ENCODE results near the gene ANAPC13.

The ANAPC13 gene

DNA sequence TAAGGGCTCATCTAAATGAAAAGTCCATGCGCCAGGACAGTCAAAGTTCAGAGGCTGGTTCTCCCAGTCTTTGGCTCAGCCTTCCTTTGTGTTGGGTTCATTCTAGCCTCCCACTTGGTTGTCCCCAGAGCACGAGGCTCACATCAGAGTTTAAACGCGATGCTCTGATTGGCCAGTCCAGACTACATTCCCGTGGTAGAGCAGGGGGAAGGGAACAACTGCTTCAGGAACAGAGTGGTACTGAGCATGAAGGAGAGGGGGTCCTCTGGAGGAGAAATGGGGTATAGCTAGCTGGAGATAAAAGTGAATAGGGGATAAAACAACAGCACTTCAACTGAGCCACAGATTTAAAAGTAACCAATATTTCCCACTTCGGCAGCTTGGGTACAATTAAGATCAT is 32.2 kb downstream of the ANAPC13 start:
- TF ChIP-seq, protein P1, sequence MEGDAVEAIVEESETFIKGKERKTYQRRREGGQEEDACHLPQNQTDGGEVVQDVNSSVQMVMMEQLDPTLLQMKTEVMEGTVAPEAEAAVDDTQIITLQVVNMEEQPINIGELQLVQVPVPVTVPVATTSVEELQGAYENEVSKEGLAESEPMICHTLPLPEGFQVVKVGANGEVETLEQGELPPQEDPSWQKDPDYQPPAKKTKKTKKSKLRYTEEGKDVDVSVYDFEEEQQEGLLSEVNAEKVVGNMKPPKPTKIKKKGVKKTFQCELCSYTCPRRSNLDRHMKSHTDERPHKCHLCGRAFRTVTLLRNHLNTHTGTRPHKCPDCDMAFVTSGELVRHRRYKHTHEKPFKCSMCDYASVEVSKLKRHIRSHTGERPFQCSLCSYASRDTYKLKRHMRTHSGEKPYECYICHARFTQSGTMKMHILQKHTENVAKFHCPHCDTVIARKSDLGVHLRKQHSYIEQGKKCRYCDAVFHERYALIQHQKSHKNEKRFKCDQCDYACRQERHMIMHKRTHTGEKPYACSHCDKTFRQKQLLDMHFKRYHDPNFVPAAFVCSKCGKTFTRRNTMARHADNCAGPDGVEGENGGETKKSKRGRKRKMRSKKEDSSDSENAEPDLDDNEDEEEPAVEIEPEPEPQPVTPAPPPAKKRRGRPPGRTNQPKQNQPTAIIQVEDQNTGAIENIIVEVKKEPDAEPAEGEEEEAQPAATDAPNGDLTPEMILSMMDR (IDR thresholded peaks at IDR 0.05; ENCODE audit: low read depth, low read length) = no peak; the same call in none of the 2 replicates
- no peak for DNase-seq (ENCODE audit: extremely low read depth, low read depth)

DNA sequence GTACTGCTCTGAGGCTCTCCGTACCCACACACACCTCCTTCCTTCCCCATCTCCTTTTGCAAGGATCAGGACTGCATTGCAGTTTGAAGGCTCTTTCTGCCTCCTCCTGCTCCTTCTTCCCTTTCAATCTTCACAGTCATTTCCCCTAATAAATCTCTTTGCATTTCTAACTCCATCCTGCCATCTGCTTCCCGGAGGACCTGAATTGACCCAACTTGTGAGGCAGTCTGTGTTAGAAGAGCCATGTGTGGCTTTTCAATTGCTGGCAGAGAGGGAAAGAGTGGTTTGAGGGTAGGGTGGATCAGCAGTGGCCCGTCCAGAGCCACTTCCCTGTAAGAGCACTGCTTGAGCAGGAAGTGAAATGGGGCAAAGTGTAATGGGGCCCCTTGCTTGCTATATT is 35.8 kb downstream of the ANAPC13 start:
- DNase-seq (ENCODE audit: extremely low read depth, low read depth) = no peak
- TF ChIP-seq, protein P1 (IDR thresholded peaks at IDR 0.05; ENCODE audit: low read depth, low read length) = no peak

- TF ChIP-seq, protein P1 (IDR thresholded peaks at IDR 0.05; ENCODE audit: low read depth, low read length) = peak; percentile 35
These were observed 36.5 kb downstream of the ANAPC13 start for GRCh38 chr3:134449277-134449676.

DNA sequence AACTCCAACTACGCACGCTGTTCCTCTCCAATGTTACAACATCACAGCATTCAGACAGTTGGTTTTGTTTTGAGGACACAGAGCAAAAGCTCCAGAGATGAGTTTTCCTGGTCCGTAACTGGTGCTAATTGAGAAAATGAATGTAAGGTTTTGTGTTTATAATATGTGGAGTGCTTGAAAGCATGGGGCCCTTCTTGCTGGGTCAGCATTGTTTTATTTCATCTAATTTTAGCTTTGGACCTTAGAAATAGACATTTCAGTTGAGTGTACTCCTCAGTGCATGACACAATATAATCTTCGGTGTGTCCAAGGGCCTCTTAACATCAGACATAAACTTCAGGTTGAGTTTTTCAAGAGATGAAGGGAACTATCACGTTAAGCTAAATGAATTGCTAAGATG is 37.1 kb downstream of the ANAPC13 start:
- TF ChIP-seq, protein P1 (IDR thresholded peaks at IDR 0.05; ENCODE audit: low read depth, low read length) = no peak
- no peak for DNase-seq (ENCODE audit: extremely low read depth, low read depth)

More at GRCh38 chr3:134449277-134449676, 36.5 kb downstream of the ANAPC13 start:
- no peak for DNase-seq (ENCODE audit: extremely low read depth, low read depth)

DNA sequence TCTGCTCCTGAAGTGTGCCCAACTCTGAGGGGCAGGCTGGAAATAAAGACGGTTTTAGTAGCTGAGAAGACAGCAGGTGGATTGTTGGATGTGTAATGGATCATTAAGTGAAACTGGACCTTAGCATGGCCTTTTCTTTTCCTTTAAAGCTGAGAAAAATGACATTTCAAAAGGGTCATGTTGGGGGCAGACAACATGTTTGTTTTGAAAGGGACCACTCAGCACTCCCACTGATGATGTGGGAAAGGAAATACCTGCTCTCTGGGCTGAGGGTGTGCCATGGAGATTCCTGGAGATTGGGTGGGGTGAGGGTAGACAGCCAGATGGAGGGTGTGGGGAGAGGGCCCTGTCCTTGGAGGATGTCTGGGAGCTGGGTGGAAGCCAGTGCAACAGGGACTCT is 38.4 kb downstream of the ANAPC13 start:
- DNase-seq (ENCODE audit: extremely low read depth, low read depth) = no peak
- TF ChIP-seq, protein P1 (IDR thresholded peaks at IDR 0.05; ENCODE audit: low read depth, low read length) = no peak

DNA sequence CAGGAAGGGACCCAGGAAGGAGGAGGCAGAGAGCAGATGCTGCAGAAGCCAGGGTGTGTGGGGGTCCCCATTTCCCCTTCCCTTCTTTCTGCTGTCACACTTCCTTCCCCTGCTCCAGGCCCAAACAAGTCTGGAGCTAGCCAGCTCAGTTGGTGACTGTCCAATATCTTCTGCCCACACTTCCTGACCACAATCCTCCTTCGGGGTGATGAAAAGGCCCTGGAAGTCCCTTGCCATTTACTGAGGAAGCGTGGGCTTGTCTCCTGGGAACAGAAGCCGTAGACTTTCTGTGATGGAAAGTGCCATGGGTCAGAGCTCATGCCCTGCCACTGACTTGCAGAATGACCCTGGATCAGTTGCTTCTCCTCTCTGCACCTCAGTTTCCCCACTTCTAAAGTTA is 39.0 kb downstream of the ANAPC13 start:
- TF ChIP-seq, protein P1 (IDR thresholded peaks at IDR 0.05; ENCODE audit: low read depth, low read length) = no peak
- no peak for DNase-seq (ENCODE audit: extremely low read depth, low read depth)

GRCh38 chr3:134445636-134446035 is 40.1 kb downstream of the ANAPC13 start:
- DNase-seq (ENCODE audit: extremely low read depth, low read depth) = no peak

More at GRCh38 chr3:134445636-134446035, 40.1 kb downstream of the ANAPC13 start:
- TF ChIP-seq, protein P1 (IDR thresholded peaks at IDR 0.05; ENCODE audit: low read depth, low read length) = no peak
